Activated T-cell treated with anti-CD3 and anti-CD28 coated beads, Interleukin-2, amount 50 U/mL, for 24 hours (primary cell): ENCODE data around the gene ERBIN.
A peak's percentile ranks its signal among the peaks of the same experiment; 100 is the strongest.
"Not testable (repeated sequence)": the region's sequence is repeated elsewhere in the genome, so short reads cannot be mapped to it uniquely, and the experiment has no call there.

ENCODE experiments used
- DNase-seq: peaks from one replicate; pipeline ENCODE4 v3.0.0-alpha.2; 2020
- H3K27ac Mint-ChIP-seq: 2 replicates; pipeline ENCODE4 v1.8.0; 2020; ENCODE audit warnings: mild to moderate bottlenecking, mixed read lengths
- H3K27me3 Mint-ChIP-seq: 2 replicates; pipeline ENCODE4 v1.8.0; 2020; ENCODE audit warnings: mixed read lengths
- H3K36me3 Mint-ChIP-seq: 2 replicates; pipeline ENCODE4 v1.8.0; 2020; ENCODE audit warnings: low read depth, mixed read lengths
- H3K4me1 Mint-ChIP-seq: 2 replicates; pipeline ENCODE4 v1.8.0; 2020; ENCODE audit warnings: low read depth, mixed read lengths
- H3K4me3 Mint-ChIP-seq: 2 replicates; pipeline ENCODE4 v1.8.0; 2020; ENCODE audit warnings: mild to moderate bottlenecking, moderate library complexity, mixed read lengths
- H3K9me3 Mint-ChIP-seq: 2 replicates; pipeline ENCODE4 v1.8.0; 2020; ENCODE audit warnings: mixed read lengths

The ERBIN gene

DNA sequence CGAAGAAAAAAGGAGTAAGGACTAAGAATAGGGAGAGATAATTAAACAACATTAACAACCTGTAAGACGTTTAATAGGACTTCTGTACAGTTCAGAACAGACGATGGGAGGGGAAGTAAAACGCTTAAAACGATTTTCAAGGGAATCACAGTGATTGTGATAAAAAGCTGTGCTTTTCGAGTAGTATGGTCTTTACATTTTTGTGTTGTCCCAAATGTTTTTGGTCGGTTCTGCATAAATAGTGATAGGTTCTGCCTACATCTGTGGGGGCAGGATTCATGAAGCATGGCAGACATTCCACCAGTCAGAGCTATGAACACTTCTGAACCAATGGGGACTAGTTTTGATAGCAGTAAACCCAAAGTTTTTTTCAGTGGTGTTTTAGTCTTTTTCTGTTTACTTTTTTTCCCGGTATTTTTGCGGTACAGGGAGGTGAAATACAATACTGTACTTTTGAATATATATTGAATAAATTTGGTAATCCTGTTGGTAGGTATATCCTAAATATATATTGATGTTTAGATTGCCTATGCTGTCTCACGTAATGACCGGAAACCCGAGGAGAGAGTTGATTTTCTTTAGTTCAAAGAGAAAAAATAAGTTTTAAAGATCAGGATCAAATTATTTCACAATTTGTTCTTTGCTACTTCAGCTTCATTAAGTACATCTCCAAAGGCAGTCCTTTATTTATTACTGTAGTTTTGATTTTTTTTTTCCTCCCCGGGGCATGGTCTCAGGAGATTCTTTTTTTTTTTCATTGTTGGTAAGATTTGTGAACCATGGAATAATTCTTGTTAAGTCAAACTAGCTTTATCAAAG, 1.3 kb downstream of the ERBIN start:
- H3K9me3 Mint-ChIP-seq: no peaks in the 10 kb centered on the region
- no peak for DNase-seq
- H3K4me3 Mint-ChIP-seq: peak overlapping the region; percentile 92
- peaks cover 45% of the 10 kb centered on the region for H3K4me1 Mint-ChIP-seq
- H3K36me3 Mint-ChIP-seq: peaks cover 36% of the 10 kb centered on the region
- no peaks in the 10 kb centered on the region for H3K27me3 Mint-ChIP-seq
- peak overlapping the region; percentile 97 for H3K27ac Mint-ChIP-seq

DNA sequence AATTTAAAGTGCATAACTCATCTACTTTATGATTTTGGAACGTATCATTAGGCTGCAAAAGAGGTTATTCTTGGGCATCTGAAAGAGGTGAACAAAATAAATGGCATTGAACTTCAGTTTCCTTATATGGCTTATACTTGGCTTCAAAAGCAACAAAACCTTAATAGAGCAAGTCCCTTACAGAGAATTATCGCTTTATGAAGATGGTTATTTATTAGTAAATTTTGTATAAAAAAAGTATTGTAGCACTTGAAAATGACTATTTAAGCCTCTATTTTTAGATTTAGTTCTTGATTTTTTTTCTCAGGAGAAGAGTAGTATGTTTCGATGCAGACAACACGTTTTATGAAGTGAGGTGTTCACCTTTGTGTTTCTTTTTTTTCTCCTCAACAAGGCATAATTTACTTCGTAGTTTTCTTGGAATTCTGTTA, 2.0 kb downstream of the ERBIN start:
- Mint-ChIP-seq H3K4me1 (peaks cover 51% of the 10 kb centered on the region), H3K27ac (peak overlapping the region; percentile 97), H3K27me3 (no peaks in the 10 kb centered on the region), H3K4me3 (peak overlapping the region; percentile 92), H3K36me3 (peaks cover 39% of the 10 kb centered on the region), H3K9me3 (no peaks in the 10 kb centered on the region)
- DNase-seq: no peak

DNA sequence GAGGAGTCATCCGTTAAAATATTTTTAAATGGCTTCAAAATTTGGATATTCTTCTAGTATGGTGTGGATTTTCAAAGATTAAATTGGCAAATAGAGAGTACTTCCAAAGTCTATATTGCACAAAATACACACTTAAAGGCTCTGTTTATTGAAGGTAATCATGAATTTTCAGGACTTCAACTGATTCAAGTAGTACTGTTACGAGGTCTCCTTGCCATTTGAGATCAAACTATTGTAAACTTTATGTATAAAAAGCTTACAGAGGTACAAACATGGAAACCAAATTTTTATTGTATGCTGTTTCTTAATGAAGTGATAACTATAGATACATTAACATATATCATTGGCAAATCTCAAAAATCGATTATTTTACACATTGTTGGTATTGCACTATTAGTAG, 2.5 kb downstream of the ERBIN start:
- H3K27ac Mint-ChIP-seq: peak overlapping the region; percentile 97
- peak overlapping the region; percentile 92 for H3K4me3 Mint-ChIP-seq
- no peaks in the 10 kb centered on the region for H3K9me3 Mint-ChIP-seq
- peaks cover 51% of the 10 kb centered on the region for H3K4me1 Mint-ChIP-seq
- DNase-seq: no peak
- peaks cover 39% of the 10 kb centered on the region for H3K36me3 Mint-ChIP-seq
- H3K27me3 Mint-ChIP-seq: no peaks in the 10 kb centered on the region

DNA sequence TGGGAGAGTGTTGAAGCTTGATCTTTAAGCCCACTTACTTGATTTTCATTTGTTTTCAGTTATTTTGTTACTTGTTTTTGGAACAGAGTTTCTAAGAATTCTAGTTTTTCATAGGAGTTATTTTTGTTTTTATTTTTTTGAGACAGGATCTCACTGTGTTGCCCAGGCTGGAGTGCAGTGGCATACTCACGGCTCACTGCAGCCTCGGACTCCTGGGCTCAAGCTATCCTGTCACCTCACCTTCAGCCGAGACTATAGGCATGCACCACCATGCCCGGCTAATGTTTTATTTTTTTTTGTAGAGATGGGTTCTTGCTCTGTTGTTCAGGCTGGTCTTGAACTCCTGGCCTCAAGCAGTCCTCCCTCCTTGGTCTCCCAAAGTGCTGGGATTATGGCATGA, 6.3 kb downstream of the ERBIN start:
- H3K4me1 Mint-ChIP-seq: peaks cover 74% of the 10 kb centered on the region
- peaks cover 31% of the 10 kb centered on the region for H3K36me3 Mint-ChIP-seq
- peak overlapping the region; percentile 26 for H3K27ac Mint-ChIP-seq
- H3K27me3 Mint-ChIP-seq: no peaks in the 10 kb centered on the region
- H3K4me3 Mint-ChIP-seq: no peak overlapping the region
- no peaks in the 10 kb centered on the region for H3K9me3 Mint-ChIP-seq
- DNase-seq: no peak

DNA sequence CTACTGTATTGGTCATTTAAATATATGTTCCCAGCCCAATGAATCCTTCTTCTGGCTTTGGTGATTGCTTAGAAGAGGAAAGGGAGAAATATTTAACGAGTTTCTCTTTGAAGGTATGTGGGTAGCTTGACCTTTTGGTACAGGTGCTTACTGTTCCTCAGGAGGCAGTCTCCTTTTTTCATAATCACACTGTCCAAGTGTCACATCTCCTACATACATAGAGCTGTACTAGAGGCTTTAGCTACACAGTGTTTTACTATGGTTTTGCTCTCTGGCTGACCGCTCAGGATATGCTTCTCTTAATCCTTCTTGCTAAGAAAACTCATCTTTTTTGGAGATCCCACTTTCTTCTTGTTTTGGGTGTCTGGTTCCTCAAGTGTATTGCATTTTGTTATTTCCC, 6.9 kb downstream of the ERBIN start:
- Mint-ChIP-seq H3K4me3 (no peak overlapping the region), H3K27me3 (no peaks in the 10 kb centered on the region), H3K27ac (peak overlapping the region; percentile 19), H3K9me3 (no peaks in the 10 kb centered on the region), H3K4me1 (peaks cover 78% of the 10 kb centered on the region), H3K36me3 (peaks cover 28% of the 10 kb centered on the region)
- no peak for DNase-seq

DNA sequence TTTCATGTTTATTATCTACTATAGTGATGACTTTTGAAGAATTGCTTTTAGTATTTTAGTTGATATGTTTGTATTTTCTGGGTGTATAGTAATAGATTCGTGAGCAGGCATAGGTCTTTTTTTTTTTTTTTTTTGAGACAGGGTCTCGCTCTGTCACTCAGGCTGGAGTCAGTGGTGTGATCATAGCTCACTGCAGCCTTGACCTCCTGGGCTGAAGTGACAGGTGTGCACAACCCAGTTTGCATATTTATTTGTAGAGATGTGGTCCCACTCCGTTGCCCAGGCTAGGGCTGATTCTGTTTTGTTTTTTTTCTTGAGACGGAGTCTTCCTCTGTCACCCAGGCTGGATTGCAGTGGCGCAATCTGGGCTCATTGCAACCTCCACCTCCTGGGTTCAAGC, 11.9 kb downstream of the ERBIN start:
- Mint-ChIP-seq H3K4me3 (no peak overlapping the region), H3K4me1 (peaks cover 52% of the 10 kb centered on the region)

DNA sequence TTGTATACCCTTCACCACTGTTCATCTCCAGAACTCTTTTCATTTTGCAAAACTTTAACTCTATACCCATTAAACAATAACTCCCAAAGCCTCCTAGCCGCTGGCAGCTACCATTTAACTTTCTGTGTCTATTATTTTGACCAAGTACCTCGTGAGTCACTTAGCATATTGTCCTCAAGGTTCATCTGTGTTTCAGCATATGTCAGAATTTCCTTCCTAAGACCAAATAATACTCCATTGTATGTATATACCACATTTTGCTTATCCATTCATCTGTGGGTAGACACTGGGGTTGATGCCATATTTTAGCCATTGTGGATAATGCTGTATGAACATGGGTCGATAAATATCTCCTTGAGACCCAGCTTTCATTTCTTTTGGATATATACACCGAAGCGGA, 17.4 kb downstream of the ERBIN start:
- H3K4me3 Mint-ChIP-seq: no peak overlapping the region
- H3K9me3 Mint-ChIP-seq: no peaks in the 10 kb centered on the region
- H3K27me3 Mint-ChIP-seq: no peaks in the 10 kb centered on the region
- no peak for DNase-seq
- H3K36me3 Mint-ChIP-seq: peaks cover 50% of the 10 kb centered on the region
- peak overlapping the region; percentile 38 for H3K27ac Mint-ChIP-seq
- peaks cover 40% of the 10 kb centered on the region for H3K4me1 Mint-ChIP-seq

More for the DNA sequence above, 11.9 kb downstream of the ERBIN start:
- Mint-ChIP-seq H3K36me3 (peaks cover 33% of the 10 kb centered on the region), H3K27me3 (no peaks in the 10 kb centered on the region), H3K9me3 (no peaks in the 10 kb centered on the region), H3K27ac (peak overlapping the region; percentile 29)
- no peak for DNase-seq

DNA sequence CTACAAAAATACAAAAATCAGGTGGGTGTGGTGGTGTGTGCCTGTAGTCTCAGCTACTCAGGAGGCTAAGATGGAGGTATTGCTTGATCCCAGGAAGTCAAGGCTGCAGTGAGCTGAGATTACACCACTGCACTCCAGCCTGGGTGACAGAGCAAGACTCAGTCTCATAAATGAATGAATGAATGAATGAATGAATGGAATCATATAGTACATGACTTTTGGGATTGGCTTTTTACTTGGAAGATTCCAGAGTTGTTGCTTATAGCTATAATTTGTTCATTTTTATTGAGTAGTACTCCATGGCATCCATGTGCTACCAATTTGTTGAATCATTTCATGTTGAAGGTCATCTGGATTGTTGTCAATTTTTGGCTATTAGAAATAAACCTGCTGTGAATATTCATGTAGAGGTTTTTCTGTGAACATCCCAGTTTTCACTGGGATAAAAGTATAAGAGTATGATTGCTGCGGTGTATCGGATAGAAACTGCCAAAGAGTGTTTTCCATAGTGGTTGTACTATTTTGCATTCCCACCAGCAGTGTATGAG, 19.9 kb downstream of the ERBIN start:
- peaks cover 46% of the 10 kb centered on the region for H3K36me3 Mint-ChIP-seq
- H3K4me1 Mint-ChIP-seq: peaks cover 52% of the 10 kb centered on the region
- H3K27ac Mint-ChIP-seq: no peak overlapping the region
- H3K9me3 Mint-ChIP-seq: no peaks in the 10 kb centered on the region
- no peaks in the 10 kb centered on the region for H3K27me3 Mint-ChIP-seq
- no peak overlapping the region for H3K4me3 Mint-ChIP-seq
- no peak for DNase-seq

DNA sequence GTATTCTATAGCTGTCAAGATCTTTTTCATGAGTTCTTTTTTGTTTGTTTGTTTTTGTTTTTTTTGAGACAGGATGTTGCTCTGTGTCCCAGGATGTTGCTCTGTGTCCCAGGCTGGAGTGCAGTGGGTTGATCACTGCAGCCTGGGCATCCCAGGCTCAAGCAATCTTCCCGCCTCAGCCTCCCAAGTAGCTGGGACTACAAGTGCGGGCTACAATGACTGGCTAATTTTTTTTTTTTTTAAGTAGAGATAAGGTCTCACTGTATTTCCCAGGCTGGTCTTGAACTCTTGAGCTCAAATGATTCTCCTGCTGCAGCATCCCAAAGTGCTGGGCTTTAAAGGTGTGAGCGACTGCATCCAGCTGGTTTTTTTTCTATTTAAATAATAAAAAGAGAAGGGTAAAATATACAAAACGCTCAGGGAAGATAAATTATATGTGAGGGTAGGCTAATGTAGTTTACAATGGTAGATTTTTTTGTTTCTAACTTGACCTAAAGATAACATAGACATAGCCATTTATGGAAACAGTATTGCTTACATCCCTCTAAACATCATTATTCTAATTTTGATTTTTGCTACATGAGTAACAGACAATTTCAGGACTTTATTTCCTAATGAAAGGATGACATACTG, 21.9 kb downstream of the ERBIN start:
- peaks cover 31% of the 10 kb centered on the region for H3K36me3 Mint-ChIP-seq
- no peaks in the 10 kb centered on the region for H3K9me3 Mint-ChIP-seq
- H3K27ac Mint-ChIP-seq: no peak overlapping the region
- no peaks in the 10 kb centered on the region for H3K27me3 Mint-ChIP-seq
- H3K4me1 Mint-ChIP-seq: peaks cover 55% of the 10 kb centered on the region
- no peak for DNase-seq
- H3K4me3 Mint-ChIP-seq: no peak overlapping the region

DNA sequence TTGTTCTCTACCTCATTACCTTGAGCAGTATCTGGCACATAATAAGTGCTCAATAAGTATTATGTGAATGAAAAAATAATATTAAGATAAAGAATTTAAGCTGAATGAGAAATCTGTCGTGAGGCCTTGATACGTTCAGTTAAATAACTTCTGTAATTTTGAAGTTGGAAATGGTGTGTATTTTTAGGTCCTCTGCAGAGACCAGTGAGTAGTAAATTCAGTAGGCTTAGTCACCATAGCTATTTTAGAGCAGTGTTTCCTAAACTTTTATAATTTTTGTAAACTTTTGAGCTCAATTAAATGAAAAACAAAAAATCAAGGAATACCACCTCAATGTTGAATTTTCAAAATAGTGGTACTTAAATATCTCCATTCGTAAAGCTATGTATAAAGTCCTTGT, 25.0 kb downstream of the ERBIN start:
- no peak overlapping the region for H3K27ac Mint-ChIP-seq
- peaks cover 17% of the 10 kb centered on the region for H3K36me3 Mint-ChIP-seq
- H3K9me3 Mint-ChIP-seq: no peaks in the 10 kb centered on the region
- no peak for DNase-seq
- no peaks in the 10 kb centered on the region for H3K27me3 Mint-ChIP-seq
- H3K4me3 Mint-ChIP-seq: no peak overlapping the region
- H3K4me1 Mint-ChIP-seq: peaks cover 55% of the 10 kb centered on the region

DNA sequence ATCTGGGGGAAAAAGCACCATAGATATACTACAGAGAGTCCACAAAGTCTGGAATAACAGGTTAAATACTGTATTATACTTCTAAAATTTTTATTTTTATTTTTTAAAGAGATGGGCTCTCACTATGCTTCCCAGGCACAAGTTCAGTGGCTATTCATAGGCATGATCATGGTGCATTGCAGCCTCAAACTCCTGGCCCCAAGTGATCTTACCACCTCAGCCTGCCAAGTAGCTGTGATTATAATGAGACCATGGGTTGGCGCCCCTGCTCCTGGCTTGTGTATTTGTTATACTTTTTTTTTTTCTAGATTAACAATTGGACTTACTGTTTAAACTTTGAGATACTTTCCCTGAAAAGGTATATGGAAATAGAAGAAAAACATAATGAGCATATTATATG, 25.9 kb downstream of the ERBIN start:
- Mint-ChIP-seq H3K4me1 (peaks cover 54% of the 10 kb centered on the region), H3K4me3 (no peak overlapping the region)
- no peak for DNase-seq

DNA sequence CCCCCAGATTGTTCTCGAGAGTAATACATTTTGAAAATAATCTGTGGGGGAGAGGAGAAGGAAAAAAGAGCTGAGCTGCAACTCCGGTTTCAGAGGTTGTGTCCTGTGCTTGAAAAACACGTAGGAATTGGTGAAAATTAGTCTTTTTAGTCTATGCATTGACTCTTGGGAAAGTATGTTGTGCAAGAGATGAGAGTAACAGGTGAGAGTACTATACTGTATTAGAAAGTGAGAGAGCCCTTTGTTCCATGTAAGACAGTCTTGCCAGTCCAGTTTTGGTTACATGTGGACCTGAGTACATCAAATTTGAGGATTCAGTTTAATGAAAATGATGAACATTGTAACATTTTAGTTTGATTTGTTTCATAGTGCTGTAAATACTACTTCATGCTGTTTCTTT, 27.8 kb downstream of the ERBIN start:
- Mint-ChIP-seq H3K36me3 (peaks cover 23% of the 10 kb centered on the region), H3K27me3 (no peaks in the 10 kb centered on the region), H3K9me3 (no peaks in the 10 kb centered on the region), H3K27ac (no peak overlapping the region), H3K4me1 (peaks cover 56% of the 10 kb centered on the region), H3K4me3 (no peak overlapping the region)
- DNase-seq: no peak

More for the DNA sequence above, 25.9 kb downstream of the ERBIN start:
- no peak overlapping the region for H3K27ac Mint-ChIP-seq
- H3K9me3 Mint-ChIP-seq: no peaks in the 10 kb centered on the region
- peaks cover 16% of the 10 kb centered on the region for H3K36me3 Mint-ChIP-seq
- H3K27me3 Mint-ChIP-seq: no peaks in the 10 kb centered on the region

DNA sequence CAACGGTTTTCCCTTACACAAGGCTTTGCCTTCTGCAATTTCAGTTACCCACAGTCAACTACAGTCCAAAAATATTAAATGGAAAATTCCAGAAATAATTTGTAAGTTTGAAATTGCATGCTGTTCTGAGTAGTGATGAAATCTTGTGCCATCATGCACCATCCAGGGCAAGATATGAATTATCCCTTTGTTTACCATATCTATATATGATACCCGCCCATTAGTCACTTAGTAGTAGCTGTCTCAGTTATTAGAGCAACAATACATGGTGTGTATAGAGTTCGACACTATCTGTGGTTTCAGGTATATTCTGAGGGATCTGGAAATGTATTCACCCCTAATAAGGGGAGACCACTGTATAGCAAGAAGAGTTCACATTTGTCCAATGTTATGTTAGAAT, 29.4 kb downstream of the ERBIN start:
- no peak overlapping the region for H3K4me3 Mint-ChIP-seq
- peaks cover 24% of the 10 kb centered on the region for H3K36me3 Mint-ChIP-seq
- H3K4me1 Mint-ChIP-seq: peaks cover 62% of the 10 kb centered on the region
- no peak overlapping the region for H3K27ac Mint-ChIP-seq
- DNase-seq: no peak
- no peaks in the 10 kb centered on the region for H3K27me3 Mint-ChIP-seq
- H3K9me3 Mint-ChIP-seq: no peaks in the 10 kb centered on the region

DNA sequence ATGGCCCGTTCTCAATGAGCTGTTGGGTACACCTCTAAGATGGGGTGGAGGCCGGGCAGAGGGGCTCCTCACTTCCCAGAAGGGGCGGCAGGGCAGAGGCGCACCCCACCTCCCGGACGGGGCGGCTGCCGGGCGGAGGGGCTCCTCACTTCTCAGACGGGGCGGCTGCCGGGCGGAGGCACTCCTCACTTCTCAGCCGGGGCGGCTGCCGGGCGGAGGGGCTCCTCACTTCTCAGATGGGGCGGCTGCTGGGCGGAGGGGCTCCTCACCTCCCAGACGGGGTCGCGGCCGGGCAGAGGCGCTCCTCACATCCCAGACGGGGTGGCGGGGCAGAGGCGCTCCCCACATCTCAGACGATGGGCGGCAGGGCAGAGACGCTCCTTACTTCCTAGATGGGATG, 31.3 kb downstream of the ERBIN start:
- H3K27ac Mint-ChIP-seq, DNase-seq, H3K27me3 Mint-ChIP-seq, H3K9me3 Mint-ChIP-seq, H3K4me3 Mint-ChIP-seq: not testable (repeated sequence)
- H3K36me3 Mint-ChIP-seq: peaks cover 24% of the 10 kb centered on the region
- H3K4me1 Mint-ChIP-seq: peaks cover 68% of the 10 kb centered on the region

DNA sequence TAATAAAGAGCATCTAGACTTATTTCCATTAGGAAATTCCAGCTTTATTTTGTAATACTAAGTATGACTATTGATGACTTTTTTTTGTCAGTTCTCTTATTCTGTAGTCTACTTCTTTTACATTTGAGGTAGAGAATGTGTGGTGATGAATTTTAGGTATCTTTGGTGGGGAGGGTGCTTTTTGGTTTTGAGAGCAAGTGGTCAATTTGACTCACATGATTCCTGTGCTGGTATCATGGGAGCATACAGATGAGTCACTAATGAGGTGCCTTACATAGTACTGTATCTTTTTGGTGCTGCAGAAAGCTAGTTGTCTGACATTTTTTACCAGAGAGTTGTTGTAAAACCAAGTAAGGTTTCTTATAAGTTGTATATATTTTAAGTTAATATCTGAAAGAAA, 35.3 kb downstream of the ERBIN start:
- no peak for DNase-seq
- H3K4me1 Mint-ChIP-seq: peaks cover 65% of the 10 kb centered on the region
- peak overlapping the region; percentile 1 for H3K4me3 Mint-ChIP-seq
- H3K27ac Mint-ChIP-seq: peak overlapping the region; percentile 71
- no peaks in the 10 kb centered on the region for H3K27me3 Mint-ChIP-seq
- no peaks in the 10 kb centered on the region for H3K9me3 Mint-ChIP-seq
- H3K36me3 Mint-ChIP-seq: peaks cover 21% of the 10 kb centered on the region
